PC-3 (cell line): ENCODE results near the gene AREL1. TPM values are rescaled to one million over a fixed set of nuclear protein-coding genes. Genes with fewer than 3 reads are reported as not detected.
A peak's percentile ranks its signal among the peaks of the same experiment; 100 is the strongest.

Experiments
- ATAC-seq: fragments of 200-7000 bp; cut with Tn5 transposase; 2 replicates; pipeline ENCODE4 v1.9.1; 2020; ENCODE audit warnings: mild to moderate bottlenecking, moderate library complexity
- BruUV-seq: library from RNA; stranded (reverse); fragments of 400-500 nt; replicated peaks from 2 replicates; lab custom pipeline; 2021; lab: Mats Ljungman, UMichigan
- CTCF ChIA-PET: fragments of 300-600 bp; sonication (Branson Sonifier 250); formaldehyde crosslinking; loops from one replicate; lab custom pipeline; 2022; ENCODE audit warnings: antibody characterized with exemption; lab: Charles Lee
- POLR2A ChIA-PET: fragments of 300-600 bp; sonication (Branson Sonifier 250); formaldehyde crosslinking; loops from one replicate; lab custom pipeline; 2022; ENCODE audit warnings: antibody characterized with exemption; ENCODE audit not compliant: unreplicated experiment; lab: Charles Lee
- DNase-seq: peaks from one replicate; pipeline ENCODE4 v3.0.0-alpha.2; 2015
- H2AFZ ChIP-seq: fragments of 300-600 bp; sonication (generic); 2 replicates; pipeline ENCODE4 v1.6.0; 2016; ENCODE audit warnings: antibody characterized with exemption, low read length
- H3F3A ChIP-seq: fragments of 300-600 bp; sonication (generic); one replicate; pipeline ENCODE4 v1.6.0; 2017; ENCODE audit warnings: antibody characterized with exemption, low read length, control low read depth, mild to moderate bottlenecking; ENCODE audit not compliant: unreplicated experiment
- H3K27ac ChIP-seq: fragments of 300-600 bp; sonication (generic); 2 replicates; pipeline ENCODE4 v1.5.1; 2016; ENCODE audit warnings: mild to moderate bottlenecking, low read length
- H3K27me3 ChIP-seq: fragments of 300-600 bp; sonication (generic); 2 replicates; pipeline ENCODE4 v1.6.1; 2016; ENCODE audit warnings: low read length, mixed read lengths
- H3K36me3 ChIP-seq: fragments of 300-600 bp; sonication (generic); 2 replicates; pipeline ENCODE4 v1.6.1; 2016; ENCODE audit warnings: low read depth, mixed run types, low read length, mixed read lengths
- H3K4me1 ChIP-seq: fragments of 300-600 bp; sonication (generic); 2 replicates; pipeline ENCODE4 v1.5.1; 2016; ENCODE audit warnings: low read length; ENCODE audit not compliant: insufficient read depth
- H3K4me2 ChIP-seq: fragments of 300-600 bp; sonication (generic); 2 replicates; pipeline ENCODE4 v1.6.0; 2016; ENCODE audit warnings: low read length
- H3K4me3 ChIP-seq: fragments of 300-600 bp; sonication (generic); 2 replicates; pipeline ENCODE4 v1.5.1; 2016; ENCODE audit warnings: mild to moderate bottlenecking, low read length, mixed read lengths
- H3K79me2 ChIP-seq: fragments of 300-600 bp; sonication (generic); 2 replicates; pipeline ENCODE4 v1.6.1; 2017; ENCODE audit warnings: low read length, mixed read lengths
- H3K9ac ChIP-seq: fragments of 300-600 bp; sonication (generic); 2 replicates; pipeline ENCODE4 v1.6.0; 2016; ENCODE audit warnings: mild to moderate bottlenecking, low read length
- H3K9me2 ChIP-seq: fragments of 300-600 bp; sonication (generic); replicated peaks from 2 replicates; pipeline ENCODE4 v1.6.1; 2016; ENCODE audit warnings: mixed run types, low read length, mixed read lengths
- H3K9me3 ChIP-seq: fragments of 300-600 bp; sonication (generic); 2 replicates; pipeline ENCODE4 v1.6.1; 2016; ENCODE audit warnings: low read length, mixed read lengths
- H4K20me1 ChIP-seq: fragments of 300-600 bp; sonication (generic); 2 replicates; pipeline ENCODE4 v1.6.1; 2016; ENCODE audit warnings: low read length, mixed read lengths
- EZH2 ChIP-seq: fragments of 300-600 bp; sonication (generic); IDR thresholded peaks from one replicate; pipeline ENCODE4 v1.6.1; 2017; ENCODE audit warnings: antibody characterized with exemption, mild to moderate bottlenecking, low read length; ENCODE audit not compliant: unreplicated experiment
- EZH2phosphoT487 ChIP-seq: fragments of 300-600 bp; sonication (generic); IDR thresholded peaks from 2 replicates; pipeline ENCODE4 v1.6.1; 2018; ENCODE audit warnings: mild to moderate bottlenecking, antibody characterized with exemption, low read length, borderline replicate concordance
- intact Hi-C: fragments of 100-400 bp; cut with micrococcal nuclease; formaldehyde crosslinking; loops from 2 replicates; pipeline ENCODE4 v1.9.0; 2023
- total RNA-seq: library from RNA; depleted of rRNA; stranded (reverse); fragments of >200 nt; gene quantifications from 2 replicates; pipeline ENCODE4 v1.2.3, GENCODE V29; 2014
- TF ChIP-seq, protein P1 (sequence below): fragments of 300-600 bp; sonication (generic); conservative IDR thresholded peaks from 2 replicates; pipeline ENCODE4 v1.5.1; 2017; ENCODE audit warnings: antibody characterized with exemption, low read depth, mild to moderate bottlenecking, low read length

The AREL1 gene
- total RNA-seq, 1 experiment from 2014 or later: 32.1 TPM

DNA sequence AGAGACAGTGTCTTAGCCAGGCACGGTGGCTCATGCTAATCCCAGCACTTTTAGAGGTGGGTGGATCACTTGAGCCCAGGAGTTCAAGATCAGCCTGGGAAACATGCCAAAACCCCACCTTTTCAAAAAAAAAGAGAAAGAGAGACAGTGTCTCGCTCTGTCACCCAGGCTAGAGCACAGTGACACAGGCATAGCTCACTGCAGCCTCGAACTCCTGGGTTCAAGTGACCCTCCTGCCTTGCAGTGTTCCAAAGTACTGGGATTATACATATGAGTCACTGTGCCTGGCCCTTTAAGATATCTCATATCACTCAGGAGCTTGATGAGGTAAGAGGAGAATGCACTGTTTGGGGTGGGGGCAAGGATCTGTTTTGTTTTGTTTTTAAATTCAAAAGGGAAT lies 52.7 kb downstream of the AREL1 start:
- H3K9me2 ChIP-seq: no peaks in the 10 kb centered on the region
- H3K79me2 ChIP-seq: no peaks in the 10 kb centered on the region
- TF ChIP-seq, protein P1, sequence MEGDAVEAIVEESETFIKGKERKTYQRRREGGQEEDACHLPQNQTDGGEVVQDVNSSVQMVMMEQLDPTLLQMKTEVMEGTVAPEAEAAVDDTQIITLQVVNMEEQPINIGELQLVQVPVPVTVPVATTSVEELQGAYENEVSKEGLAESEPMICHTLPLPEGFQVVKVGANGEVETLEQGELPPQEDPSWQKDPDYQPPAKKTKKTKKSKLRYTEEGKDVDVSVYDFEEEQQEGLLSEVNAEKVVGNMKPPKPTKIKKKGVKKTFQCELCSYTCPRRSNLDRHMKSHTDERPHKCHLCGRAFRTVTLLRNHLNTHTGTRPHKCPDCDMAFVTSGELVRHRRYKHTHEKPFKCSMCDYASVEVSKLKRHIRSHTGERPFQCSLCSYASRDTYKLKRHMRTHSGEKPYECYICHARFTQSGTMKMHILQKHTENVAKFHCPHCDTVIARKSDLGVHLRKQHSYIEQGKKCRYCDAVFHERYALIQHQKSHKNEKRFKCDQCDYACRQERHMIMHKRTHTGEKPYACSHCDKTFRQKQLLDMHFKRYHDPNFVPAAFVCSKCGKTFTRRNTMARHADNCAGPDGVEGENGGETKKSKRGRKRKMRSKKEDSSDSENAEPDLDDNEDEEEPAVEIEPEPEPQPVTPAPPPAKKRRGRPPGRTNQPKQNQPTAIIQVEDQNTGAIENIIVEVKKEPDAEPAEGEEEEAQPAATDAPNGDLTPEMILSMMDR: no peak
- TF ChIP-seq EZH2: no peak
- TF ChIP-seq EZH2phosphoT487: no peak
- ChIA-PET POLR2A (no interaction called here), CTCF (no interaction called here)
- intact Hi-C loops: no loop called here
- no peak overlapping the region for H3K9ac ChIP-seq
- peak; percentile 33 for DNase-seq
- H3K27me3 ChIP-seq: no peaks in the 10 kb centered on the region
- peak overlapping the region; percentile 37; the same call in 1 of the 2 replicates for H3K27ac ChIP-seq
- peak overlapping the region; percentile 50 for H3K4me2 ChIP-seq
- no TSS peak for BruUV-seq
- no peak overlapping the region for H2AFZ ChIP-seq
- no peak overlapping the region for H3K4me3 ChIP-seq
- no peaks in the 10 kb centered on the region for H3F3A ChIP-seq
- ATAC-seq: peak; percentile 32
- no peaks in the 10 kb centered on the region for H3K9me3 ChIP-seq
- no peaks in the 10 kb centered on the region; the same call in 1 of the 2 replicates for H4K20me1 ChIP-seq
- peaks cover 22% of the 10 kb centered on the region for H3K36me3 ChIP-seq
- H3K4me1 ChIP-seq: peaks cover 39% of the 10 kb centered on the region

GRCh38 chr14:74658535-74659131 lies 54.2 kb downstream of the AREL1 start:
- Histone ChIP-seq H3K27ac (peak overlapping the region; percentile 12; the same call in 1 of the 2 replicates), H2AFZ (no peak overlapping the region), H3K4me1 (peaks cover 39% of the 10 kb centered on the region), H3K4me3 (no peak overlapping the region), H3K4me2 (peak overlapping the region; percentile 18; the same call in 1 of the 2 replicates), H4K20me1 (no peaks in the 10 kb centered on the region; the same call in 1 of the 2 replicates), H3K9me2 (no peaks in the 10 kb centered on the region), H3F3A (no peaks in the 10 kb centered on the region), H3K79me2 (no peaks in the 10 kb centered on the region), H3K9me3 (no peaks in the 10 kb centered on the region), H3K9ac (no peak overlapping the region), H3K27me3 (no peaks in the 10 kb centered on the region), H3K36me3 (peaks cover 17% of the 10 kb centered on the region)
- intact Hi-C loops: no loop called here
- BruUV-seq: no TSS peak
- ChIA-PET CTCF (interaction anchor here (0.6 kb wide), 1 partner anchor 40 kb away, joined by 4 read pairs; no protein-coding TSS in a partner anchor), POLR2A (interaction anchor here (0.6 to 0.9 kb wide), 3 partner anchors 40 to 204 kb away, joined by 4 to 12 read pairs (median 9); no protein-coding TSS in a partner anchor)
- ATAC-seq: peak; percentile 34
- DNase-seq: peak; percentile 58
- TF ChIP-seq EZH2phosphoT487 (no peak), EZH2 (no peak)
- TF ChIP-seq, protein P1: no peak

- ChIA-PET POLR2A (no interaction called here), CTCF (no interaction called here)
- H3K9ac ChIP-seq: no peak overlapping the region
- intact Hi-C loops: no loop called here
- no peaks in the 10 kb centered on the region for H3K27me3 ChIP-seq
- H3K9me3 ChIP-seq: no peaks in the 10 kb centered on the region
- peaks cover 5% of the 10 kb centered on the region; the same call in 1 of the 2 replicates for H3K36me3 ChIP-seq
- no peaks in the 10 kb centered on the region for H3K79me2 ChIP-seq
- H3K4me3 ChIP-seq: no peak overlapping the region
- no TSS peak for BruUV-seq
- DNase-seq: no peak
- no peak for TF ChIP-seq EZH2phosphoT487
- no peak for TF ChIP-seq EZH2
- TF ChIP-seq, protein P1: no peak
- no peaks in the 10 kb centered on the region; the same call in 1 of the 2 replicates for H4K20me1 ChIP-seq
- H3K4me2 ChIP-seq: no peak overlapping the region
- H2AFZ ChIP-seq: no peak overlapping the region
- no peak for ATAC-seq
- no peaks in the 10 kb centered on the region for H3K9me2 ChIP-seq
- no peak overlapping the region for H3K27ac ChIP-seq
- H3F3A ChIP-seq: no peaks in the 10 kb centered on the region
- peaks cover 39% of the 10 kb centered on the region for H3K4me1 ChIP-seq
Observed at GRCh38 chr14:74656964-74657363, 55.9 kb downstream of the AREL1 start.
